Measurements from ENCODE around the gene WWOX. TPM values are rescaled to one million over a fixed set of nuclear protein-coding genes. Genes with fewer than 3 reads are reported as not detected.

WWOX gene
- total RNA-seq, 2 experiments from 2014 or later, result 14.3 to 16.5 TPM

GRCh38 chr16:78348068-78348467, 248.6 kb downstream of the WWOX start:
- ChIA-PET POLR2A (no interaction called here), CTCF (no interaction called here)
- intact Hi-C loops (cut with micrococcal nuclease), result no loop called here
- Mint-ChIP-seq H3K4me3 (no peak overlapping the region), H3K9me3 (no peaks in the 10 kb centered on the region), H3K36me3 (no peaks in the 10 kb centered on the region), H3K4me1 (ENCODE audit: low read depth) (no peaks in the 10 kb centered on the region), H3K27me3 (no peaks in the 10 kb centered on the region), H3K27ac (no peak overlapping the region)
- no peak for DNase-seq

GRCh38 chr16:78348886-78349285, 249.4 kb downstream of the WWOX start:
- DNase-seq, result no peak
- Mint-ChIP-seq H3K27me3 (no peaks in the 10 kb centered on the region), H3K36me3 (no peaks in the 10 kb centered on the region), H3K4me1 (ENCODE audit: low read depth) (no peaks in the 10 kb centered on the region), H3K27ac (no peak overlapping the region), H3K9me3 (no peaks in the 10 kb centered on the region), H3K4me3 (no peak overlapping the region)
- ChIA-PET POLR2A (no interaction called here), CTCF (no interaction called here)
- intact Hi-C loops (cut with micrococcal nuclease), result no loop called here

- CTCF ChIA-PET, result no interaction called here
- no peaks in the 10 kb centered on the region for H3K36me3 Mint-ChIP-seq
- no peak overlapping the region for H3K27ac Mint-ChIP-seq
- no peak overlapping the region for H3K4me3 Mint-ChIP-seq
- no peaks in the 10 kb centered on the region for H3K4me1 Mint-ChIP-seq (ENCODE audit: low read depth)
- intact Hi-C loops (cut with micrococcal nuclease), result no loop called here
- H3K27me3 Mint-ChIP-seq, result no peaks in the 10 kb centered on the region
- POLR2A ChIA-PET, result no interaction called here
- no peaks in the 10 kb centered on the region for H3K9me3 Mint-ChIP-seq
- no peak for DNase-seq
These were observed 252.7 kb downstream of the WWOX start for GRCh38 chr16:78352184-78352583.

- ChIA-PET CTCF (no interaction called here), POLR2A (no interaction called here)
- no peak overlapping the region for H3K27ac Mint-ChIP-seq
- no peaks in the 10 kb centered on the region for H3K4me1 Mint-ChIP-seq (ENCODE audit: low read depth)
- H3K36me3 Mint-ChIP-seq, result no peaks in the 10 kb centered on the region
- H3K4me3 Mint-ChIP-seq, result no peak overlapping the region
- no peaks in the 10 kb centered on the region for H3K9me3 Mint-ChIP-seq
- no peak for DNase-seq
- H3K27me3 Mint-ChIP-seq, result no peaks in the 10 kb centered on the region
- intact Hi-C loops (cut with micrococcal nuclease), result no loop called here
These were observed 254.3 kb downstream of the WWOX start for GRCh38 chr16:78353640-78354275.

- Mint-ChIP-seq H3K27me3 (no peaks in the 10 kb centered on the region), H3K27ac (no peak overlapping the region), H3K36me3 (no peaks in the 10 kb centered on the region), H3K4me3 (no peak overlapping the region), H3K9me3 (no peaks in the 10 kb centered on the region), H3K4me1 (ENCODE audit: low read depth) (no peaks in the 10 kb centered on the region)
- ChIA-PET POLR2A (no interaction called here), CTCF (no interaction called here)
- DNase-seq, result no peak
- intact Hi-C loops (cut with micrococcal nuclease), result no loop called here
These were observed 263.2 kb downstream of the WWOX start for GRCh38 chr16:78362524-78363135.

GRCh38 chr16:78363843-78364555, 264.5 kb downstream of the WWOX start:
- ChIA-PET POLR2A (no interaction called here), CTCF (no interaction called here)
- H3K36me3 Mint-ChIP-seq, result no peaks in the 10 kb centered on the region
- no peak for DNase-seq
- intact Hi-C loops (cut with micrococcal nuclease), result no loop called here
- H3K4me3 Mint-ChIP-seq, result no peak overlapping the region
- H3K9me3 Mint-ChIP-seq, result no peaks in the 10 kb centered on the region
- H3K27ac Mint-ChIP-seq, result no peak overlapping the region
- H3K4me1 Mint-ChIP-seq (ENCODE audit: low read depth), result no peaks in the 10 kb centered on the region
- H3K27me3 Mint-ChIP-seq, result no peaks in the 10 kb centered on the region

- no peaks in the 10 kb centered on the region for H3K36me3 Mint-ChIP-seq
- H3K27me3 Mint-ChIP-seq, result no peaks in the 10 kb centered on the region
- POLR2A ChIA-PET, result no interaction called here
- intact Hi-C loops (cut with micrococcal nuclease), result no loop called here
- no peak overlapping the region for H3K4me3 Mint-ChIP-seq
- no peak for DNase-seq
- no peaks in the 10 kb centered on the region for H3K4me1 Mint-ChIP-seq (ENCODE audit: low read depth)
- no peak overlapping the region for H3K27ac Mint-ChIP-seq
- H3K9me3 Mint-ChIP-seq, result no peaks in the 10 kb centered on the region
- CTCF ChIA-PET, result no interaction called here
These were observed 265.1 kb downstream of the WWOX start for GRCh38 chr16:78364556-78364880.

- Mint-ChIP-seq H3K9me3 (no peaks in the 10 kb centered on the region), H3K36me3 (peaks cover 2% of the 10 kb centered on the region), H3K4me1 (ENCODE audit: low read depth) (no peaks in the 10 kb centered on the region), H3K4me3 (no peak overlapping the region), H3K27ac (no peak overlapping the region), H3K27me3 (no peaks in the 10 kb centered on the region)
- POLR2A ChIA-PET, result no interaction called here
- CTCF ChIA-PET, result no interaction called here
- no peak for DNase-seq
- intact Hi-C loops (cut with micrococcal nuclease), result no loop called here
These were observed 265.9 kb downstream of the WWOX start for GRCh38 chr16:78365366-78365765.

GRCh38 chr16:78368121-78369102, 269.0 kb downstream of the WWOX start:
- POLR2A ChIA-PET, result no interaction called here
- Mint-ChIP-seq H3K9me3 (peaks cover 12% of the 10 kb centered on the region), H3K36me3 (peaks cover 4% of the 10 kb centered on the region), H3K27me3 (no peaks in the 10 kb centered on the region), H3K27ac (no peak overlapping the region), H3K4me1 (ENCODE audit: low read depth) (no peaks in the 10 kb centered on the region), H3K4me3 (no peak overlapping the region)
- DNase-seq, result no peak
- CTCF ChIA-PET, result no interaction called here
- intact Hi-C loops (cut with micrococcal nuclease), result no loop called here

- no peaks in the 10 kb centered on the region for H3K4me1 Mint-ChIP-seq (ENCODE audit: low read depth)
- no peak overlapping the region for H3K4me3 Mint-ChIP-seq
- H3K27ac Mint-ChIP-seq, result no peak overlapping the region
- peaks cover 4% of the 10 kb centered on the region for H3K36me3 Mint-ChIP-seq
- ChIA-PET POLR2A (no interaction called here), CTCF (no interaction called here)
- H3K27me3 Mint-ChIP-seq, result no peaks in the 10 kb centered on the region
- H3K9me3 Mint-ChIP-seq, result peaks cover 12% of the 10 kb centered on the region
- DNase-seq, result no peak
- intact Hi-C loops (cut with micrococcal nuclease), result no loop called here
These were observed 272.8 kb downstream of the WWOX start for GRCh38 chr16:78372277-78372676.

- intact Hi-C loops (cut with micrococcal nuclease), result no loop called here
- H3K9me3 Mint-ChIP-seq, result peaks cover 12% of the 10 kb centered on the region
- H3K27ac Mint-ChIP-seq, result no peak overlapping the region
- POLR2A ChIA-PET, result no interaction called here
- no peak for DNase-seq
- peaks cover 5% of the 10 kb centered on the region for H3K36me3 Mint-ChIP-seq
- no peaks in the 10 kb centered on the region for H3K4me1 Mint-ChIP-seq (ENCODE audit: low read depth)
- H3K4me3 Mint-ChIP-seq, result no peak overlapping the region
- CTCF ChIA-PET, result no interaction called here
- H3K27me3 Mint-ChIP-seq, result no peaks in the 10 kb centered on the region
These were observed 275.7 kb downstream of the WWOX start for GRCh38 chr16:78375055-78375679.

GRCh38 chr16:78376452-78376851, 277.0 kb downstream of the WWOX start:
- CTCF ChIA-PET, result no interaction called here
- no peak overlapping the region for H3K27ac Mint-ChIP-seq
- intact Hi-C loops (cut with micrococcal nuclease), result no loop called here

More at GRCh38 chr16:78376452-78376851, 277.0 kb downstream of the WWOX start:
- POLR2A ChIA-PET, result no interaction called here
- Mint-ChIP-seq H3K9me3 (peaks cover 4% of the 10 kb centered on the region), H3K36me3 (peaks cover 2% of the 10 kb centered on the region), H3K4me3 (no peak overlapping the region), H3K4me1 (ENCODE audit: low read depth) (no peaks in the 10 kb centered on the region), H3K27me3 (no peaks in the 10 kb centered on the region)
- no peak for DNase-seq
